ENCODE measurements around the gene SYTL3. TPM values are rescaled to one million over a fixed set of nuclear protein-coding genes. Genes with fewer than 3 reads are reported as not detected.

SYTL3 gene
- total and polyA plus RNA-seq, 2 donors: 4.9 to 6.3 TPM

DNA sequence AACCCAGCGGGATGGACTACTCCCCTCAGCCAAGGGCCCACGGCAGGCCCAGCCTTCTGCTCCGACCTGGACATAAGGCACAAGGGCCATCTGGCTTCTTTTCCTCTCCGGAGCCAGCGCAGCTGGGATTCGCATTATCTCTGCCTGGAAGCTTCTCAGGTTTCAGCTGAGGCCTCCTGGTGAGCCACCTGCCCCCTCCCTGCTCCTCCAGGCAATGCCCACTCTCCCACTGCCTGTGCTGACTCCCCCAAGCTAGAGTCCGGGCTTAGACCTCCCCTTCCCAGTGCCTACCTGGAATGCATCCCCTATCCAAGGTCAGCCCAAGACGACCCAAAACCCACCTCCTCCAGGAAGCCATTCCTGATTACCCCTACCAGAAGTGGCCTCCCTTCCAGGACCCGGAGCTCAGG is 108.6 kb downstream of the SYTL3 start:
- no peak for DNase-seq (ENCODE audit: extremely low spot score)
- H3K36me3 ChIP-seq (ENCODE audit: insufficient read depth): no peaks in the 10 kb centered on the region
- H3K27ac ChIP-seq (ENCODE audit: low read depth): no peak overlapping the region
- WGBS: 61% methylated on average over 9 of the region's 9 CpGs
- H3K4me1 ChIP-seq (ENCODE audit: insufficient read depth): no peaks in the 10 kb centered on the region
- H3K4me3 ChIP-seq (ENCODE audit: low read depth, low read length): no peak overlapping the region

- no peak for DNase-seq (ENCODE audit: extremely low spot score)
- H3K4me1 ChIP-seq (ENCODE audit: insufficient read depth): no peaks in the 10 kb centered on the region
- H3K4me3 ChIP-seq (ENCODE audit: low read depth, low read length): no peak overlapping the region
- H3K36me3 ChIP-seq (ENCODE audit: insufficient read depth): no peaks in the 10 kb centered on the region
- H3K27ac ChIP-seq (ENCODE audit: low read depth): no peak overlapping the region
- WGBS: 88% methylated on average over 18 of the region's 18 CpGs
These were observed 109.2 kb downstream of the SYTL3 start for GRCh38 chr6:158758941-158759479.

- Histone ChIP-seq H3K27ac (ENCODE audit: low read depth) (no peak overlapping the region), H3K4me1 (ENCODE audit: insufficient read depth) (no peaks in the 10 kb centered on the region)
- WGBS: 83% methylated on average over 7 of the region's 7 CpGs
These were observed 110.2 kb downstream of the SYTL3 start for GRCh38 chr6:158759966-158760617.

DNA sequence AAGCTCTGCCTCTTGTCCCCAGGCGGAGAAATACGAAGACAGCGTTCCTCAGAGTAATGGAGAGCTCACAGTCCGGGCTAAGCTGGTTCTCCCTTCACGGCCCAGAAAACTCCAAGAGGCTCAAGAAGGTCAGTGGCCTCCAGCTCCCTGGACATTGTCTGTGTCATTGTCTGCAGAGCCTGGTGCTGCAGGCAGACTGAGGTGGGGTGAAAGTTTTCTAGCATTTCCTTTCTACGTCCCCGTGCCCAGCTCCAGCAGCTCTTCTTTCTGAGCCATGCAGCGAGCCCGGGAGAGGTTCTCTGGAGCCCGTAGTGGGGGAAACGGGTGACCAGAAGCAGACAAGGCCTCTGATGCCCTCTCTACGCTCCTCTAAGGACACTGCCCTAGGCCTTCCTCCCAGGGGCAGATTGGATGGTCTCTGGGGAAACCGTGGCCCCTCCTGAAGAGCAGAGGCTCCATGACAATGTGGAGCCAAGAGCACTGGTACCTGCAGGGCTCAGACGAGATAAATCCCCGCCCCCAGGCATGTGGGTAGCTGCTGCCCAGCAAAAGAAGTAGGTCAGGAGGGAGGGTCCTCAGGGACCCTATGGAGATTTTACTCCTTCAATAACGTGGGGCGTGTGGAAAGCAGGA is 110.9 kb downstream of the SYTL3 start:
- Histone ChIP-seq H3K4me1 (ENCODE audit: insufficient read depth) (no peaks in the 10 kb centered on the region), H3K27ac (ENCODE audit: low read depth) (no peak overlapping the region), H3K4me3 (ENCODE audit: low read depth, low read length) (no peak overlapping the region), H3K36me3 (ENCODE audit: insufficient read depth) (no peaks in the 10 kb centered on the region)
- no peak for DNase-seq (ENCODE audit: extremely low spot score)
- WGBS: 80% methylated on average over 17 of the region's 17 CpGs

More at GRCh38 chr6:158759966-158760617, 110.2 kb downstream of the SYTL3 start:
- Histone ChIP-seq H3K4me3 (ENCODE audit: low read depth, low read length) (no peak overlapping the region), H3K36me3 (ENCODE audit: insufficient read depth) (no peaks in the 10 kb centered on the region)
- no peak for DNase-seq (ENCODE audit: extremely low spot score)

GRCh38 chr6:158761746-158762145 is 111.9 kb downstream of the SYTL3 start:
- DNase-seq (ENCODE audit: extremely low spot score): no peak
- H3K27ac ChIP-seq (ENCODE audit: low read depth): no peak overlapping the region
- H3K36me3 ChIP-seq (ENCODE audit: insufficient read depth): no peaks in the 10 kb centered on the region
- 95% methylated on average over 10 of the region's 10 CpGs for WGBS
- no peaks in the 10 kb centered on the region for H3K4me1 ChIP-seq (ENCODE audit: insufficient read depth)
- no peak overlapping the region for H3K4me3 ChIP-seq (ENCODE audit: low read depth, low read length)

DNA sequence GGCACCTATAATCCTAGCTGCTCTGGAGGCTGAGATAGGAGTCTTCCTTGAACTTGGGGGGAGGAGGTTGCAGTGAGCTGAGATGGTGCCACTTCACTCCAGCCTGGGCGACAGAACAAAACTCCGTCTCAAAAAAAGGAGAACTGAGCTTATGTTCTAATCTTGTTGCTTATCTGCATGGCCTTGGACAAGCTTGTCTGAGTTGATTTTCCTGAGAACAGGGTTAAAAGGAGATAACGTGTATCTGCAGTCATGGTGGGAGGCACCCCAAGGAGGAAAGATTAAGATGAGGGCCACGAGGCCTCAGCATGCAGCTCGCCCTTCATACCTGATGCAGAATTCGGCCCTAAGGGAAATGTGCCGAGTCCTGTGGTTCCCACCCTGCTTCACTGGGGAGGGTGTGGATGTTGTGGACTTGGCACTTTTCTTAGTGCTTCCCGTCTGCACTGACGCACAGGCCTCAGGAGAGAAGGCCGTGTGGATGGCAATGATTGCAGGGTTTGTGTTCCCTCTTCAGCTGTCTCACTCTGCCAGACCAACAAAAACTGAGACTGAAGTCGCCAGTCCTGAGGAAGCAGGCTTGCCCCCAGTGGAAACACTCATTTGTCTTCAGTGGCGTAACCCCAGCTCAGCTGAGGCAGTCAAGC is 113.1 kb downstream of the SYTL3 start:
- H3K4me3 ChIP-seq (ENCODE audit: low read depth, low read length): no peak overlapping the region
- no peak for DNase-seq (ENCODE audit: extremely low spot score)
- no peak overlapping the region for H3K27ac ChIP-seq (ENCODE audit: low read depth)
- 77% methylated on average over 12 of the region's 12 CpGs for WGBS
- H3K4me1 ChIP-seq (ENCODE audit: insufficient read depth): no peaks in the 10 kb centered on the region
- H3K36me3 ChIP-seq (ENCODE audit: insufficient read depth): no peaks in the 10 kb centered on the region

DNA sequence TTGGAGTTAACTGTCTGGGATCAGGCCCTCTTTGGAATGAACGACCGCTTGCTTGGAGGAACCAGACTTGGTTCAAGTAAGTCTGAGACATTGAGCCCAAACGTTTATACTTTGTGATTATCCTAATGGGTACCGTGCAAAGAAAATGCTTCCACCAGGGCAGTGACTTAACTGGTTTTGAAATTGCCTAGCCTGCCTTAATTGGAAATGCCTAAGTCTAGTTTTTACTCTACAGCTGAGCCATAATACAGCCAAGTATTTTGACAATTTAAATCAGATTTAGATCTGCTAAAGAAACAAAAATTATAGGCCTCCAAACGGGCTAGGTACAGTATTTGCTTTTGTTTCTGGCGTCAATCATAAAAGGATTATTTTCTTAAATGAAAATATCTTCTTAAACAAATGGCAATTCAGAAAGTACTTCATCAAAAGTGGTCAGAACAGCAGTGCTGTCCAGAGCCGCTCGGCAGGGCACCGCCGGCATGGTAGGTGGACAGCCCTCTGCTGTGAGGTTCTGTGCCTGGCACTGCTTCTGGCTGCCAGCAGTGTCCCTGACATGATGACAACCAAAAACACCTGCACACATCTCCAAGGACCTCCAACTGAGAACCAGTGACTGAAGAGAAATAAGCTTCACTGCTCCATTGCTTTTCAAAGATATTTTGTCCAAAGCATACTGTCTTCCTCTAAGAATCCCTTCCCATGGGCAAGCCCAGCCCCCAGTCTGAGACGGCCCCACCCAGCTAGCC is 113.8 kb downstream of the SYTL3 start:
- 49% methylated on average over 11 of the region's 11 CpGs for WGBS
- DNase-seq (ENCODE audit: extremely low spot score): no peak
- Histone ChIP-seq H3K4me1 (ENCODE audit: insufficient read depth) (no peaks in the 10 kb centered on the region), H3K27ac (ENCODE audit: low read depth) (no peak overlapping the region), H3K36me3 (ENCODE audit: insufficient read depth) (no peaks in the 10 kb centered on the region), H3K4me3 (ENCODE audit: low read depth, low read length) (no peak overlapping the region)

- Histone ChIP-seq H3K4me3 (ENCODE audit: low read depth, low read length) (no peak overlapping the region), H3K36me3 (ENCODE audit: insufficient read depth) (no peaks in the 10 kb centered on the region), H3K27ac (ENCODE audit: low read depth) (no peak overlapping the region), H3K4me1 (ENCODE audit: insufficient read depth) (no peaks in the 10 kb centered on the region)
- no peak for DNase-seq (ENCODE audit: extremely low spot score)
- 89% methylated on average over 14 of the region's 14 CpGs for WGBS
These were observed 114.5 kb downstream of the SYTL3 start for GRCh38 chr6:158764183-158764849.

DNA sequence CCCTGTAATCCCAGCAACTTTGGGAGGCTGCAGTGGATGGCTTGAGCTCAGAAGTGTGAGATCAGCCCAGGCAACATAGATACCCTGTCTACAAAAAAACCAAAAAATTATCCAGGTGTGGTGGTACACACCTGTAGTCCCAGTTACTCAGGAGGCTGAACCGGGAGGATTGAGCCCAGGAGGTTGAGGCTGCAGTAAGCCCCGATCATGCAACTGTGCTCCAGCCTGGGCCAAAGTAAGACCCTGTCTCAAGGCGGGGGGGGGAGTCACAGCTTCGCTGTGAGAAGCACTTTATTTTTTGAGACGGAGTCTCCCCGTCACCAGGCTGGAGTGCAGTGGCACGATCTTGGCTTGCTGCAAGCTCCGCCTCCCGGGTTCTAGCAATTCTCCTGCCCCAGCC is 115.1 kb downstream of the SYTL3 start:
- WGBS: 93% methylated on average over 9 of the region's 9 CpGs
- Histone ChIP-seq H3K36me3 (ENCODE audit: insufficient read depth) (peaks cover 2% of the 10 kb centered on the region), H3K27ac (ENCODE audit: low read depth) (no peak overlapping the region), H3K4me1 (ENCODE audit: insufficient read depth) (no peaks in the 10 kb centered on the region), H3K4me3 (ENCODE audit: low read depth, low read length) (no peak overlapping the region)
- no peak for DNase-seq (ENCODE audit: extremely low spot score)

- H3K36me3 ChIP-seq (ENCODE audit: insufficient read depth): peaks cover 3% of the 10 kb centered on the region
- 83% methylated on average over 13 of the region's 13 CpGs for WGBS
- no peak for DNase-seq (ENCODE audit: extremely low spot score)
These were observed 115.7 kb downstream of the SYTL3 start for GRCh38 chr6:158765499-158766068.

DNA sequence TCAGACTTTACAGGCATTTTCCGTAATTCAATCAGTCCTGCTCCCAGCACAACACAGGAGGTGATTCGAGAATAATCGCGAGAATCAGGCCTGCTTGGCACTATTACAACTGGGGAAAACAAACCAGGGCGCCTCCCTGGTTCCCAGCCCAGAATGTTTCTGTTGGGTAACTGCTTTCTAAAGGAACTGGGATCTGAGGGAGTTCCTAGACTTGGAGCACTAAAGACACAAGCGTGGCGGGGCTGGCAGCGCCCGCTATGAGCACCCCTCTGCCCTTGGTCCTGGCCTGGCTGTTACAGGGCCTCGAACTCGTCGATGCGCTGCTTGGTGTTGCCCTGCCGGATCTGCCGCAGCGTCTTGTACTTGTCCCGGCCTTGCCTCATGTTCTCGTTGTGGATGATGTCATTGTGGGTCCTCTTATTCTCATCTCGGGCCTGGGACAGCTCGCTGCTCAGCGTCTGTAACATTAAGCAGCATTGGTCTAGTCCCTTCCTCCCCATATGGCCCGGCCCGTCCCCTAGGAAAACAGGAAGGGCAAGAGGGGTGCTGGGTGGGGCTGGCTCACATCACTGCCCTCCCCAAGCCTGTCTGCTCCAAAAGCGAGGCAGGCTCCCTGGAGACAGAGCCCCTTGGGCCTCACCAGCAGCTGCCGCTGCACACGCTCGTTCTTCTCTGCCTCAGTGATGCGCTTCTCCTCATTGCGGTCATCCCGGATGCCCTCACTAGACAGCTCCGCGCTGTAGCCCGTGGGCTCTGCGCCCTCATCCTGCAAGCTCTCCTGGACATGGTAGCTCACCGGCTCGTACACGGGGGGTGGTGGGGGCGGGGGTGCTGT is 117.0 kb downstream of the SYTL3 start:
- 85% methylated on average over 38 of the region's 38 CpGs for WGBS
- Histone ChIP-seq H3K27ac (ENCODE audit: low read depth) (no peak overlapping the region), H3K4me3 (ENCODE audit: low read depth, low read length) (no peak overlapping the region), H3K4me1 (ENCODE audit: insufficient read depth) (no peaks in the 10 kb centered on the region), H3K36me3 (ENCODE audit: insufficient read depth) (peaks cover 3% of the 10 kb centered on the region)
- no peak for DNase-seq (ENCODE audit: extremely low spot score)

More at GRCh38 chr6:158765499-158766068, 115.7 kb downstream of the SYTL3 start:
- Histone ChIP-seq H3K4me3 (ENCODE audit: low read depth, low read length) (no peak overlapping the region), H3K4me1 (ENCODE audit: insufficient read depth) (no peaks in the 10 kb centered on the region), H3K27ac (ENCODE audit: low read depth) (no peak overlapping the region)

DNA sequence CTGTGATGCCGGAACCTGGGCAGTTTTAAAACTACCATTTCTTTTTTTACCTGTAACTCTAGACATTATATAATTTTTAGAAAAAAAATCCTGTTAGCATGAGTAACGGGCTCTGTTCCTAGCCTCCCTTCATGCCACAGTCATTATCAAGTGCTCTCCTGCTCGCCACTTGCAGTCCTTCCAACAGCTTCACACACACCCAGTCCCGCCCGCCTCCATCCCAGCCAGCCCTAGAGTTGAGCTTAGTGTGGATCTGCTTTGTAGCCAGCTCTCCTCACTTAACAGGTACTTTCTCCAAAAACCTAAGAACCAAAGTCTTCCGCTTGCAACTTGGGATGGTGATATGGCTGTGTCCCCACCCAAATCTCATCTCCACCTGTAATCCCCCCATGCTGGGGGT is 117.9 kb downstream of the SYTL3 start:
- Histone ChIP-seq H3K27ac (ENCODE audit: low read depth) (no peak overlapping the region), H3K36me3 (ENCODE audit: insufficient read depth) (peaks cover 3% of the 10 kb centered on the region), H3K4me1 (ENCODE audit: insufficient read depth) (no peaks in the 10 kb centered on the region), H3K4me3 (ENCODE audit: low read depth, low read length) (no peak overlapping the region)
- 91% methylated on average over 6 of the region's 6 CpGs for WGBS
- DNase-seq (ENCODE audit: extremely low spot score): no peak

All from urinary bladder (tissue), 4 donors.